CD14-positive monocyte (primary cell): Measurements from ENCODE around the gene SPG7. TPM values are rescaled to one million over a fixed set of nuclear protein-coding genes. Genes with fewer than 3 reads are reported as not detected.

Source experiments
- DNase-seq, 3 donors: peaks; one replicate each; pipeline ENCODE4 v3.0.0-alpha.2; 2011 to 2022
- H2AFZ ChIP-seq: 2 replicates; pipeline ENCODE4 v1.6.0; 2012; ENCODE audit warnings: mild to moderate bottlenecking, low read depth, low read length, inconsistent platforms; ENCODE audit not compliant: insufficient read depth, poor library complexity, severe bottlenecking
- H3K27ac ChIP-seq, 2 donors: 1 replicate in 1 of 2; 2 replicates in 1 of 2; pipeline ENCODE4 v1.5.1; 2012 to 2013; ENCODE audit warnings: low read length in 2 of 2, control low read depth in 1 of 2, inconsistent platforms in 1 of 2, low read depth in 1 of 2, mild to moderate bottlenecking in 1 of 2
- H3K27me3 ChIP-seq, 2 donors: one replicate each; pipeline versions ENCODE4 v1.6.0 to v1.6.1; 2011 to 2013; ENCODE audit warnings: low read length in 2 of 2; ENCODE audit not compliant: control insufficient read depth in 2 of 2, insufficient read depth in 2 of 2
- H3K36me3 ChIP-seq, 2 donors: replicated peaks in 1 of 2; 1 replicate in 1 of 2; 2 replicates in 1 of 2; pipeline versions ENCODE4 v1.5.1 to v1.6.1; 2012 to 2013; ENCODE audit warnings: low read length in 2 of 2, control low read depth in 1 of 2, inconsistent platforms in 1 of 2, mild to moderate bottlenecking in 1 of 2; ENCODE audit not compliant: insufficient read depth in 2 of 2, control insufficient read depth in 1 of 2
- H3K4me1 ChIP-seq, 2 donors: 1 replicate in 1 of 2; 2 replicates in 1 of 2; pipeline versions ENCODE4 v1.5.1 to v1.6.1; 2012 to 2013; ENCODE audit warnings: low read length in 2 of 2, control low read depth in 1 of 2, inconsistent platforms in 1 of 2, mild to moderate bottlenecking in 1 of 2, moderate library complexity in 1 of 2; ENCODE audit not compliant: insufficient read depth in 2 of 2, control insufficient read depth in 1 of 2
- H3K4me2 ChIP-seq: replicated peaks from 2 replicates; pipeline ENCODE3; 2012; ENCODE audit warnings: low read length, moderate library complexity, mild to moderate bottlenecking; ENCODE audit not compliant: poor library complexity, severe bottlenecking; ENCODE audit errors: extremely low read depth
- H3K4me3 ChIP-seq, 3 experiments: fragments of 200-600 bp in 1 of 3; sonication (generic) in 1 of 3; replicated peaks in 1 of 3; 1 replicate in 2 of 3; 2 replicates in 1 of 3; pipeline ENCODE4 v1.5.1; 2011 to 2013; ENCODE audit warnings: low read length in 3 of 3, mild to moderate bottlenecking in 3 of 3, control low read depth in 2 of 3, low read depth in 2 of 3, inconsistent platforms in 1 of 3, moderate library complexity in 1 of 3
- H3K79me2 ChIP-seq: 2 replicates; pipeline ENCODE4 v1.6.0; 2012; ENCODE audit warnings: mild to moderate bottlenecking, control low read depth, inconsistent platforms, low read length, moderate library complexity; ENCODE audit not compliant: insufficient read depth
- H3K9ac ChIP-seq: 2 replicates; pipeline ENCODE4 v1.6.0; 2017; ENCODE audit warnings: low read length, mild to moderate bottlenecking; ENCODE audit not compliant: insufficient read depth, poor library complexity, severe bottlenecking
- H3K9me3 ChIP-seq, 2 donors: replicated peaks in 1 of 2; 1 replicate in 1 of 2; 2 replicates in 1 of 2; pipeline versions ENCODE4 v1.5.1 to v1.6.1; 2012 to 2013; ENCODE audit warnings: low read length in 2 of 2, control low read depth in 1 of 2; ENCODE audit not compliant: control insufficient read depth in 1 of 2, insufficient read depth in 1 of 2
- H4K20me1 ChIP-seq: 2 replicates; pipeline ENCODE4 v1.6.0; 2012; ENCODE audit warnings: mild to moderate bottlenecking, low read length, control low read depth, moderate library complexity; ENCODE audit not compliant: insufficient read depth
- H3K27ac Mint-ChIP-seq, 7 donors: one replicate each; pipeline ENCODE4 v1.8.0; 2020; ENCODE audit warnings: mild to moderate bottlenecking in 7 of 7, mixed read lengths in 7 of 7, moderate library complexity in 6 of 7, inconsistent platforms in 2 of 7
- H3K27me3 Mint-ChIP-seq, 3 donors: one replicate each; pipeline ENCODE4 v1.8.0; 2021 to 2022; ENCODE audit warnings: low read depth in 3 of 3, mild to moderate bottlenecking in 3 of 3, mixed read lengths in 3 of 3, moderate library complexity in 3 of 3, inconsistent platforms in 1 of 3
- H3K36me3 Mint-ChIP-seq, 2 donors: one replicate each; pipeline ENCODE4 v1.8.0; 2020; ENCODE audit warnings: mixed read lengths in 2 of 2, inconsistent platforms in 1 of 2, mild to moderate bottlenecking in 1 of 2
- H3K4me1 Mint-ChIP-seq: one replicate; pipeline ENCODE4 v1.8.0; 2020; ENCODE audit warnings: mild to moderate bottlenecking, mixed read lengths
- H3K4me3 Mint-ChIP-seq, 2 donors: one replicate each; pipeline ENCODE4 v1.8.0; 2020; ENCODE audit warnings: mild to moderate bottlenecking in 2 of 2, mixed read lengths in 2 of 2, moderate library complexity in 1 of 2
- H3K9me3 Mint-ChIP-seq, 7 donors: one replicate each; pipeline ENCODE4 v1.8.0; 2020 to 2022; ENCODE audit warnings: mixed read lengths in 7 of 7, mild to moderate bottlenecking in 6 of 7, moderate library complexity in 6 of 7, inconsistent platforms in 2 of 7
- WGBS: methylation state at CpG from one replicate; pipeline ENCODE4 v1.1.5; 2013; ENCODE audit warnings: missing lambda C conversion rate; ENCODE audit not compliant: insufficient coverage; 5-methylcytosine and 5-hydroxymethylcytosine counted together
- intact Hi-C, 2 donors: fragments of 100-400 bp; cut with micrococcal nuclease; formaldehyde crosslinking; loops; one replicate each; pipeline versions ENCODE4 v1.15.0 to v1.15.1; 2023
- polyA plus RNA-seq, 3 donors: library from polyadenylated mRNA; depleted of rRNA in 1 of 3; unstranded in 2 of 3; stranded (reverse) in 1 of 3; fragments of 300-500 nt in 2 of 3; fragments of >200 nt in 1 of 3; fragmentation: Illumina TruSeq in 2 of 3; gene quantifications; 1 replicate in 2 of 3; 2 replicates in 1 of 3; pipeline ENCODE4 v1.2.3, GENCODE V29; 2012 to 2021
- TF ChIP-seq, protein P1 (sequence below): fragments of 200-600 bp; IDR thresholded peaks from one replicate; pipeline ENCODE4 v1.8.0; 2022; ENCODE audit warnings: antibody characterized with exemption, mild to moderate bottlenecking

SPG7 gene
- polyA plus RNA-seq, 3 donors = 30.3 to 120 (median 34.4) TPM

DNA sequence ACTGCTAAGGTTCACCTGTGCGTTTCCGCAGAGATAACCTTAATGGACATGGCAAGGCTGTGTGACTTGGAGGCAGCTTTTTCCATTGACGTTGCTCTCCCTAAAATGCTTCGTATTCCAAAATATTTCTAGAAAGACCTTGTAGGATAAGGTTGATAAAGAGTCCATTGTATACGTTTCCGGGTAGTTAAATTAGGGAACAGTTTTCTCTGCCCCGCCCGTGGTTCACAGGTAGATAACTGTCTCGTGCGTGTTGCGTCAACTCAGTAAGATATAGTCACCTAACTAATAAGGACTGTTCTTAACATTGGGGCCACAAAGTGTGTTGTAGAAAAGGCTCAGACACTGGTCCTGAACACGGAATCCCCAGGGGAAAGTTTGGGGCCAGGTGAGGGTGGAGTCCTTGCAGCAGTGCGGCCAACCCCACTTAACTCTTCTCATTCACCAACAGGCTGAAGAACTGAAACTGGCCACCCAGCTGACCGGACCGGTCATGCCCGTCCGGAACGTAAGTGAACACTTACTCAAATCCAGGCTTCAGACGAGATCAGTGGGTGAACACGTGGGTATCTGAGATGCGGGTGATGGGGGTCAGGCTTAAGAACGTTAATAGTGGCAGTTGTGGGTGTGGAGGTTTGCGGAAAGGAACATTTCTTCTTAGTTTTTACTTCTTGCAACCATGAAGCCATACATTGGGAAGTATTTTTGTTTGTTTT lies 53.8 kb downstream of the SPG7 start:
- peaks cover 0 to 2% of the 10 kb centered on the region in 2 donors for H3K27me3 ChIP-seq
- no peak for DNase-seq
- peak overlapping the region; percentile 96 for H3K9ac ChIP-seq
- H3K27ac ChIP-seq = peak overlapping the region in 1 of 2 donors; percentile 93
- H3K4me2 ChIP-seq = peak overlapping the region; percentile 94
- peaks cover 35 to 36% of the 10 kb centered on the region in 2 donors for H3K36me3 ChIP-seq
- Mint-ChIP-seq H3K4me3 (peak overlapping the region; percentile 90 to 92), H3K4me1 (peaks cover 74% of the 10 kb centered on the region), H3K9me3 (no peaks in the 10 kb centered on the region), H3K36me3 (peaks cover 38 to 43% of the 10 kb centered on the region in 2 donors), H3K27me3 (peaks cover 1 to 6% (median 3%) of the 10 kb centered on the region in 3 donors), H3K27ac (peak overlapping the region; percentile 57 to 95 (median 85))
- H3K4me3 ChIP-seq = peak overlapping the region; percentile 64 to 95 (median 82)
- H2AFZ ChIP-seq = no peak overlapping the region
- intact Hi-C loops = loop anchor here in 1 of 2 donors (5.0 kb wide), 2 partner anchors 160 to 310 kb away; partner anchors contain the start of genes TCF25, VPS9D1 and ZNF276
- WGBS = 58% methylated on average over 5 of the region's 23 CpGs
- TF ChIP-seq, protein P1, sequence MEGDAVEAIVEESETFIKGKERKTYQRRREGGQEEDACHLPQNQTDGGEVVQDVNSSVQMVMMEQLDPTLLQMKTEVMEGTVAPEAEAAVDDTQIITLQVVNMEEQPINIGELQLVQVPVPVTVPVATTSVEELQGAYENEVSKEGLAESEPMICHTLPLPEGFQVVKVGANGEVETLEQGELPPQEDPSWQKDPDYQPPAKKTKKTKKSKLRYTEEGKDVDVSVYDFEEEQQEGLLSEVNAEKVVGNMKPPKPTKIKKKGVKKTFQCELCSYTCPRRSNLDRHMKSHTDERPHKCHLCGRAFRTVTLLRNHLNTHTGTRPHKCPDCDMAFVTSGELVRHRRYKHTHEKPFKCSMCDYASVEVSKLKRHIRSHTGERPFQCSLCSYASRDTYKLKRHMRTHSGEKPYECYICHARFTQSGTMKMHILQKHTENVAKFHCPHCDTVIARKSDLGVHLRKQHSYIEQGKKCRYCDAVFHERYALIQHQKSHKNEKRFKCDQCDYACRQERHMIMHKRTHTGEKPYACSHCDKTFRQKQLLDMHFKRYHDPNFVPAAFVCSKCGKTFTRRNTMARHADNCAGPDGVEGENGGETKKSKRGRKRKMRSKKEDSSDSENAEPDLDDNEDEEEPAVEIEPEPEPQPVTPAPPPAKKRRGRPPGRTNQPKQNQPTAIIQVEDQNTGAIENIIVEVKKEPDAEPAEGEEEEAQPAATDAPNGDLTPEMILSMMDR = no peak
- H3K4me1 ChIP-seq = peaks cover 46 to 64% of the 10 kb centered on the region in 2 donors
- H4K20me1 ChIP-seq = peaks cover 55% of the 10 kb centered on the region
- H3K79me2 ChIP-seq = peaks cover 22% of the 10 kb centered on the region
- H3K9me3 ChIP-seq = no peaks in the 10 kb centered on the region

DNA sequence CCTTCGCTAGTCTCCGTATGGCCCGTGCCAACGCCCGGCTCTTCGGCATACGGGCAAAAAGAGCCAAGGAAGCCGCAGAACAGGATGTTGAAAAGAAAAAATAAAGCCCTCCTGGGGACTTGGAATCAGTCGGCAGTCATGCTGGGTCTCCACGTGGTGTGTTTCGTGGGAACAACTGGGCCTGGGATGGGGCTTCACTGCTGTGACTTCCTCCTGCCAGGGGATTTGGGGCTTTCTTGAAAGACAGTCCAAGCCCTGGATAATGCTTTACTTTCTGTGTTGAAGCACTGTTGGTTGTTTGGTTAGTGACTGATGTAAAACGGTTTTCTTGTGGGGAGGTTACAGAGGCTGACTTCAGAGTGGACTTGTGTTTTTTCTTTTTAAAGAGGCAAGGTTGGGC lies 54.7 kb downstream of the SPG7 start:
- Mint-ChIP-seq H3K36me3 (peaks cover 41 to 43% of the 10 kb centered on the region in 2 donors), H3K9me3 (no peaks in the 10 kb centered on the region), H3K27ac (peak overlapping the region in 2 of 7 donors; percentile 11 to 23), H3K4me1 (peaks cover 65% of the 10 kb centered on the region), H3K27me3 (peaks cover 1 to 6% (median 3%) of the 10 kb centered on the region in 3 donors), H3K4me3 (peak overlapping the region in 1 of 2 donors; percentile 3)
- TF ChIP-seq, protein P1 = no peak
- intact Hi-C loops = loop anchor here in 1 of 2 donors (5.0 kb wide), 2 partner anchors 159 to 309 kb away; partner anchors contain the start of genes TCF25, VPS9D1 and ZNF276
- DNase-seq = no peak
- WGBS = 71% methylated on average over 4 of the region's 12 CpGs
- peaks cover 0 to 2% of the 10 kb centered on the region in 2 donors for H3K27me3 ChIP-seq
- H3K4me2 ChIP-seq = no peak overlapping the region
- no peak overlapping the region for H3K27ac ChIP-seq
- peaks cover 40 to 64% of the 10 kb centered on the region in 2 donors for H3K4me1 ChIP-seq
- no peak overlapping the region for H2AFZ ChIP-seq
- H3K9ac ChIP-seq = no peak overlapping the region
- H3K79me2 ChIP-seq = peaks cover 22% of the 10 kb centered on the region
- H3K4me3 ChIP-seq = no peak overlapping the region
- no peaks in the 10 kb centered on the region for H3K9me3 ChIP-seq
- H3K36me3 ChIP-seq = peaks cover 35 to 36% of the 10 kb centered on the region in 2 donors
- H4K20me1 ChIP-seq = peaks cover 55% of the 10 kb centered on the region
